ENCODE data around the gene P3H1.

- TF ChIP-seq EZH2 (IDR thresholded peaks at IDR 0.05; ENCODE audit: borderline replicate concordance, low read length) (no peak), CTCF (conservative IDR thresholded peaks at IDR 0.05 in 1 of 2, IDR thresholded peaks at IDR 0.05 in 1 of 2; ENCODE audit: extremely low read depth in 1 of 2, insufficient read depth in 1 of 2, low read depth in 1 of 2, low read length in 2 of 2) (no peak)
Measured at GRCh38 chr1:42767510-42768000, 727 bp upstream of the P3H1 start.

Measured in mammary epithelial cell (primary cell).